Aorta (tissue), 5 donors: ENCODE measurements around the gene LRRC71. TPM values are rescaled to one million over a fixed set of nuclear protein-coding genes. Genes with fewer than 3 reads are reported as not detected.

Source experiments
- ATAC-seq: fragments of 200-7000 bp; cut with Tn5 transposase; one replicate; pipeline ENCODE4 v1.9.1; 2022; ENCODE audit warnings: moderate library complexity; ENCODE audit not compliant: low FRiP score
- DNase-seq, 2 donors: peaks; one replicate each; pipeline ENCODE4 v3.0.0-alpha.2; 2020
- H3K27ac ChIP-seq, 2 donors: one replicate each; pipeline ENCODE4 v1.5.1; 2013; ENCODE audit warnings: low read length in 2 of 2, mild to moderate bottlenecking in 2 of 2, moderate library complexity in 2 of 2, control low read depth in 1 of 2, inconsistent platforms in 1 of 2, low read depth in 1 of 2
- H3K27me3 ChIP-seq, 2 donors: one replicate each; pipeline ENCODE4 v1.6.1; 2013; ENCODE audit warnings: control low read depth in 1 of 2, low read length in 1 of 2, mild to moderate bottlenecking in 1 of 2, moderate library complexity in 1 of 2; ENCODE audit not compliant: insufficient read depth in 2 of 2, control insufficient read depth in 1 of 2
- H3K36me3 ChIP-seq, 2 donors: one replicate each; pipeline ENCODE4 v1.6.1; 2013; ENCODE audit warnings: control low read depth in 1 of 2, low read length in 1 of 2, mild to moderate bottlenecking in 1 of 2; ENCODE audit not compliant: insufficient read depth in 2 of 2, control insufficient read depth in 1 of 2
- H3K4me1 ChIP-seq, 2 donors: one replicate each; pipeline ENCODE4 v1.6.1; 2013; ENCODE audit warnings: low read length in 2 of 2, control low read depth in 1 of 2, mild to moderate bottlenecking in 1 of 2, moderate library complexity in 1 of 2; ENCODE audit not compliant: insufficient read depth in 2 of 2, control insufficient read depth in 1 of 2
- H3K4me3 ChIP-seq, 2 donors: one replicate each; pipeline ENCODE4 v1.5.1; 2013; ENCODE audit warnings: low read length in 2 of 2, control low read depth in 1 of 2, mild to moderate bottlenecking in 1 of 2
- H3K9me3 ChIP-seq: one replicate; pipeline ENCODE4 v1.6.1; 2013; ENCODE audit warnings: mild to moderate bottlenecking, low read length; ENCODE audit not compliant: control insufficient read depth
- WGBS, 2 donors: extraction: QIAGEN DNeasy Blood & Tissue Kit; methylation state at CpG; one replicate each; pipeline ENCODE4 v1.1.7; 2013; 5-methylcytosine and 5-hydroxymethylcytosine counted together
- intact Hi-C, 2 donors: fragments of 100-400 bp; cut with DNase I; formaldehyde crosslinking; loops; one replicate each; pipeline versions ENCODE4 v1.14.2 to v1.15.0; 2022
- polyA plus RNA-seq, 2 donors: library from polyadenylated mRNA; stranded (reverse); fragments of 200-250 nt; gene quantifications; one replicate each; pipeline ENCODE4 v1.2.3, GENCODE V29; 2013
- total RNA-seq, 2 donors: library from RNA; stranded (reverse); fragmentation: NEBNext Ultra II Directional; extraction: Animal tissue kit (Norgen Biotek cat#: 25700); gene quantifications; one replicate each; pipeline ENCODE4 v1.2.1, GENCODE V29; 2021
- donor health status: healthy with polysubstance abuse.
- donor health status: Bipolar disorder and iron deficiency.
- donor health status: DM: no; HTN: no; CAD: no.
- donor health status: DM: no; HTN: no; CAD: no.
- donor health status: DM: yes; HTN: yes; CAD: no.

LRRC71 gene
- total and polyA plus RNA-seq, 4 donors, result 0.42 to 2.4 (median 1.3) TPM; not detected in 1

- intact Hi-C loops, result no loop called here
- H3K4me3 ChIP-seq, result no peak overlapping the region
- H3K27me3 ChIP-seq, result no peaks in the 10 kb centered on the region
- WGBS, 2 donors, result 65 to 91% methylated on average over 4 of the region's 4 CpGs
- no peaks in the 10 kb centered on the region for H3K4me1 ChIP-seq
- DNase-seq (peak in 1 of 2 donors; percentile 24), ATAC-seq (no peak)
- no peaks in the 10 kb centered on the region for H3K9me3 ChIP-seq
- no peak overlapping the region for H3K27ac ChIP-seq
- no peaks in the 10 kb centered on the region for H3K36me3 ChIP-seq
Measured at GRCh38 chr1:156905651-156906050, 14.8 kb upstream of the LRRC71 start.

GRCh38 chr1:156906206-156906906 is 14.1 kb upstream of the LRRC71 start:
- H3K9me3 ChIP-seq, result no peaks in the 10 kb centered on the region
- DNase-seq (no peak), ATAC-seq (no peak)
- H3K4me3 ChIP-seq, result no peak overlapping the region
- H3K27me3 ChIP-seq, result no peaks in the 10 kb centered on the region
- no peak overlapping the region for H3K27ac ChIP-seq
- H3K36me3 ChIP-seq, result no peaks in the 10 kb centered on the region
- 94 to 96% methylated on average over 16 of the region's 16 CpGs for WGBS, 2 donors
- intact Hi-C loops, result no loop called here
- H3K4me1 ChIP-seq, result no peaks in the 10 kb centered on the region

- Histone ChIP-seq H3K27me3 (no peaks in the 10 kb centered on the region), H3K4me1 (no peaks in the 10 kb centered on the region), H3K27ac (no peak overlapping the region), H3K9me3 (no peaks in the 10 kb centered on the region), H3K36me3 (no peaks in the 10 kb centered on the region), H3K4me3 (no peak overlapping the region)
- WGBS, 2 donors, result 82 to 90% methylated on average over 26 to 29 of the region's 29 CpGs
- intact Hi-C loops, result no loop called here
- DNase-seq (peak in 1 of 2 donors; percentile 40), ATAC-seq (no peak)
Measured at GRCh38 chr1:156908541-156908940, 11.9 kb upstream of the LRRC71 start.

- Histone ChIP-seq H3K4me1 (no peaks in the 10 kb centered on the region), H3K9me3 (no peaks in the 10 kb centered on the region), H3K27me3 (no peaks in the 10 kb centered on the region), H3K27ac (no peak overlapping the region), H3K36me3 (no peaks in the 10 kb centered on the region), H3K4me3 (no peak overlapping the region)
- DNase-seq (peak in 1 of 2 donors; percentile 34), ATAC-seq (no peak)
- intact Hi-C loops, result no loop called here
- 81 to 82% methylated on average over 10 of the region's 10 CpGs for WGBS, 2 donors
Measured at GRCh38 chr1:156908955-156909354, 11.5 kb upstream of the LRRC71 start.

GRCh38 chr1:156909671-156910070 is 10.8 kb upstream of the LRRC71 start:
- peak in 1 of 2 donors; percentile 39 for DNase-seq
- no peaks in the 10 kb centered on the region for H3K9me3 ChIP-seq
- no peaks in the 10 kb centered on the region for H3K4me1 ChIP-seq
- H3K27ac ChIP-seq, result no peak overlapping the region
- no peaks in the 10 kb centered on the region for H3K36me3 ChIP-seq
- WGBS, 2 donors, result 78 to 93% methylated on average over 5 of the region's 5 CpGs
- ATAC-seq, result no peak
- H3K4me3 ChIP-seq, result no peak overlapping the region
- intact Hi-C loops, result no loop called here
- H3K27me3 ChIP-seq, result no peaks in the 10 kb centered on the region

- no peaks in the 10 kb centered on the region for H3K27me3 ChIP-seq
- 67 to 69% methylated on average over 14 to 18 of the region's 18 CpGs for WGBS, 2 donors
- intact Hi-C loops, result no loop called here
Measured at GRCh38 chr1:156910309-156910782, 10.1 kb upstream of the LRRC71 start.

GRCh38 chr1:156911577-156912298 is 8.7 kb upstream of the LRRC71 start:
- H3K27me3 ChIP-seq, result no peaks in the 10 kb centered on the region
- no peaks in the 10 kb centered on the region for H3K4me1 ChIP-seq
- DNase-seq (no peak), ATAC-seq (no peak)
- no peaks in the 10 kb centered on the region for H3K9me3 ChIP-seq
- H3K4me3 ChIP-seq, result no peak overlapping the region
- H3K36me3 ChIP-seq, result no peaks in the 10 kb centered on the region
- 79 to 84% methylated on average over 6 of the region's 6 CpGs for WGBS, 2 donors
- H3K27ac ChIP-seq, result no peak overlapping the region
- intact Hi-C loops, result no loop called here

More at GRCh38 chr1:156910309-156910782, 10.1 kb upstream of the LRRC71 start:
- H3K4me3 ChIP-seq, result no peak overlapping the region
- no peak for ATAC-seq
- H3K9me3 ChIP-seq, result no peaks in the 10 kb centered on the region
- H3K4me1 ChIP-seq, result no peaks in the 10 kb centered on the region
- no peak overlapping the region for H3K27ac ChIP-seq
- no peaks in the 10 kb centered on the region for H3K36me3 ChIP-seq
- DNase-seq, result peak in 1 of 2 donors; percentile 52

GRCh38 chr1:156912310-156912709 is 8.1 kb upstream of the LRRC71 start:
- ATAC-seq, result no peak
- Histone ChIP-seq H3K27me3 (no peaks in the 10 kb centered on the region), H3K4me1 (no peaks in the 10 kb centered on the region), H3K36me3 (no peaks in the 10 kb centered on the region), H3K4me3 (no peak overlapping the region), H3K9me3 (no peaks in the 10 kb centered on the region), H3K27ac (no peak overlapping the region)
- DNase-seq, result peak in 1 of 2 donors; percentile 41
- intact Hi-C loops, result no loop called here
- 3 to 14% methylated on average over 2 of the region's 2 CpGs for WGBS, 2 donors
